Gastroesophageal sphincter (tissue), 4 donors: ENCODE measurements around the gene TANC1. TPM values are rescaled to one million over a fixed set of nuclear protein-coding genes. Genes with fewer than 3 reads are reported as not detected.

Experiments
- ATAC-seq: fragments of 150-250 bp; one replicate; pipeline ENCODE4 v1.9.1; 2016; ENCODE audit warnings: mild to moderate bottlenecking, moderate library complexity
- H3K27ac ChIP-seq, 4 donors: fragments of 200-600 bp; sonication (generic) in 3 of 4; 1 replicate in 3 of 4; 2 replicates in 1 of 4; pipeline ENCODE4 v1.5.1; 2016 to 2019
- H3K27me3 ChIP-seq: fragments of 200-600 bp; sonication (generic); one replicate; pipeline ENCODE4 v1.5.1; 2019
- H3K36me3 ChIP-seq, 2 donors: fragments of 200-600 bp; sonication (generic); one replicate each; pipeline ENCODE4 v1.5.1; 2019; ENCODE audit warnings: control low read depth in 1 of 2
- H3K4me1 ChIP-seq, 3 donors: fragments of 200-600 bp; sonication (generic); 1 replicate in 2 of 3; 2 replicates in 1 of 3; pipeline ENCODE4 v1.5.1; 2016 to 2019; ENCODE audit warnings: control low read depth in 2 of 3
- H3K4me3 ChIP-seq, 2 donors: fragments of 200-600 bp; sonication (generic); one replicate each; pipeline ENCODE4 v1.5.1; 2019; ENCODE audit warnings: mild to moderate bottlenecking in 1 of 2, moderate library complexity in 1 of 2
- H3K9me3 ChIP-seq, 3 donors: fragments of 200-600 bp; sonication (generic); one replicate each; pipeline ENCODE4 v1.5.1; 2017 to 2019; ENCODE audit warnings: control low read depth in 2 of 3
- CTCF ChIP-seq, 4 experiments: fragments of 200-600 bp in 2 of 4; fragments of 450-650 bp in 2 of 4; sonication (generic) in 1 of 4; IDR thresholded peaks; one replicate each; pipeline ENCODE4 v1.5.1; 2017 to 2019; ENCODE audit warnings: antibody characterized with exemption in 4 of 4, mild to moderate bottlenecking in 2 of 4, moderate library complexity in 2 of 4
- EP300 ChIP-seq: sonication (generic); formaldehyde crosslinking; IDR thresholded peaks from one replicate; pipeline ENCODE4 v1.6.1; 2017; ENCODE audit warnings: antibody characterized with exemption, mild to moderate bottlenecking
- POLR2A ChIP-seq, 2 donors: fragments of 450-650 bp; IDR thresholded peaks; one replicate each; pipeline ENCODE4 v1.6.1; 2017; ENCODE audit warnings: antibody characterized with exemption in 2 of 2, mild to moderate bottlenecking in 2 of 2, moderate library complexity in 1 of 2
- POLR2AphosphoS5 ChIP-seq: sonication (generic); formaldehyde crosslinking; IDR thresholded peaks from one replicate; pipeline ENCODE4 v1.6.1; 2017; ENCODE audit warnings: antibody characterized with exemption
- WGBS, 2 donors: methylation state at CpG; one replicate each; pipeline ENCODE4 v1.1.5; 2018; ENCODE audit warnings: low coverage in 1 of 2; 5-methylcytosine and 5-hydroxymethylcytosine counted together
- total RNA-seq, 4 donors: library from RNA; depleted of rRNA; stranded (reverse); fragments of >200 nt; gene quantifications; one replicate each; pipeline ENCODE4 v1.1.0, GENCODE V29; 2016

The TANC1 gene
- total RNA-seq, 4 donors from 2014 or later, result 37.4 to 66.5 (median 46.0) TPM

GRCh38 chr2:158969162-158969714, 798 bp downstream of the TANC1 start:
- Histone ChIP-seq H3K27ac (peak overlapping the region; percentile 71 to 94 (median 92)), H3K9me3 (no peaks in the 10 kb centered on the region), H3K36me3 (no peaks in the 10 kb centered on the region), H3K4me1 (peaks cover 0 to 58% (median 13%) of the 10 kb centered on the region in 3 donors), H3K27me3 (no peaks in the 10 kb centered on the region), H3K4me3 (peak overlapping the region; percentile 80 to 89)
- peak; percentile 14 for ATAC-seq
- WGBS, 2 donors, result 0% methylated on average over 1 to 3 of the region's 36 CpGs
- no peak for TF ChIP-seq POLR2AphosphoS5
- TF ChIP-seq POLR2A (IDR thresholded peaks at IDR 0.05), result no peak
- no peak for TF ChIP-seq CTCF (IDR thresholded peaks at IDR 0.05)
- TF ChIP-seq EP300, result no peak

- H3K9me3 ChIP-seq, result no peaks in the 10 kb centered on the region
- peak overlapping the region; percentile 71 to 94 (median 92) for H3K27ac ChIP-seq
- peak overlapping the region; percentile 80 to 89 for H3K4me3 ChIP-seq
- no peaks in the 10 kb centered on the region for H3K36me3 ChIP-seq
- H3K27me3 ChIP-seq, result no peaks in the 10 kb centered on the region
- peaks cover 0 to 60% (median 13%) of the 10 kb centered on the region in 3 donors for H3K4me1 ChIP-seq
- WGBS, 2 donors, result 1 to 2% methylated on average over 9 to 16 of the region's 25 CpGs
- ATAC-seq, result peak; percentile 16
- TF ChIP-seq POLR2A (IDR thresholded peaks at IDR 0.05) (no peak), POLR2AphosphoS5 (no peak), EP300 (no peak), CTCF (IDR thresholded peaks at IDR 0.05) (peak in 1 of 4 experiments; percentile 2)
Observed at GRCh38 chr2:158969715-158970240, 1.3 kb downstream of the TANC1 start.

- no peaks in the 10 kb centered on the region for H3K36me3 ChIP-seq
- H3K27ac ChIP-seq, result peak overlapping the region; percentile 71 to 94 (median 92)
- TF ChIP-seq POLR2AphosphoS5 (no peak), EP300 (no peak), POLR2A (IDR thresholded peaks at IDR 0.05) (no peak), CTCF (IDR thresholded peaks at IDR 0.05) (no peak)
- H3K4me1 ChIP-seq, result peaks cover 0 to 60% (median 13%) of the 10 kb centered on the region in 3 donors
- no peak for ATAC-seq
- H3K4me3 ChIP-seq, result peak overlapping the region; percentile 80 to 89
- 17 to 29% methylated on average over 2 to 3 of the region's 3 CpGs for WGBS, 2 donors
- H3K27me3 ChIP-seq, result no peaks in the 10 kb centered on the region
- H3K9me3 ChIP-seq, result no peaks in the 10 kb centered on the region
Observed at GRCh38 chr2:158970241-158970751, 1.9 kb downstream of the TANC1 start.

- H3K27me3 ChIP-seq, result no peaks in the 10 kb centered on the region
- WGBS, 2 donors, result 52 to 65% methylated on average over 4 to 8 of the region's 8 CpGs
- H3K36me3 ChIP-seq, result no peaks in the 10 kb centered on the region
- H3K4me1 ChIP-seq, result peaks cover 0 to 49% (median 11%) of the 10 kb centered on the region in 3 donors
- no peak for ATAC-seq
- H3K9me3 ChIP-seq, result no peaks in the 10 kb centered on the region
- H3K27ac ChIP-seq, result peak overlapping the region in 2 of 4 donors; percentile 4 to 91
- H3K4me3 ChIP-seq, result no peak overlapping the region
- TF ChIP-seq EP300 (no peak), POLR2AphosphoS5 (no peak), CTCF (IDR thresholded peaks at IDR 0.05) (no peak), POLR2A (IDR thresholded peaks at IDR 0.05) (no peak)
Observed at GRCh38 chr2:158973116-158973956, 4.9 kb downstream of the TANC1 start.
